Sigmoid colon (tissue), 4 donors: ENCODE results near the gene SEPTIN6.

Experiments used
- CTCF ChIP-seq, 4 experiments: fragments of 450-650 bp in 3 of 4; fragments of 200-600 bp in 1 of 4; IDR thresholded peaks; one replicate each; pipeline ENCODE4 v1.5.1; 2016 to 2019; ENCODE audit warnings: antibody characterized with exemption in 4 of 4, mild to moderate bottlenecking in 3 of 4, moderate library complexity in 2 of 4
- EP300 ChIP-seq, 4 donors: sonication (generic); formaldehyde crosslinking; IDR thresholded peaks; one replicate each; pipeline ENCODE4 v1.6.1; 2017; ENCODE audit warnings: antibody characterized with exemption in 4 of 4
- POLR2A ChIP-seq, 2 donors: fragments of 450-650 bp; IDR thresholded peaks; one replicate each; pipeline ENCODE4 v1.6.1; 2016; ENCODE audit warnings: antibody characterized with exemption in 2 of 2, mild to moderate bottlenecking in 2 of 2, moderate library complexity in 2 of 2
- POLR2AphosphoS5 ChIP-seq, 4 donors: sonication (generic); formaldehyde crosslinking; IDR thresholded peaks; one replicate each; pipeline ENCODE4 v1.6.1; 2017; ENCODE audit warnings: antibody characterized with exemption in 4 of 4

- TF ChIP-seq CTCF (IDR thresholded peaks at IDR 0.05) (no peak), POLR2A (IDR thresholded peaks at IDR 0.05) (no peak), POLR2AphosphoS5 (IDR thresholded peaks at IDR 0.05) (no peak), EP300 (IDR thresholded peaks at IDR 0.05) (no peak)
These were observed 49.3 kb downstream of the SEPTIN6 start for GRCh38 chrX:119643696-119644095.
